CD4-positive, alpha-beta T cell treated with Interleukin-4 for 1 hour (primary cell): ENCODE results near the gene SGMS1.

ENCODE experiments used
- DNase-seq, 2 donors: peaks; one replicate each; pipeline ENCODE4 v3.0.0-alpha.2; 2020 to 2022

SGMS1 gene

DNA sequence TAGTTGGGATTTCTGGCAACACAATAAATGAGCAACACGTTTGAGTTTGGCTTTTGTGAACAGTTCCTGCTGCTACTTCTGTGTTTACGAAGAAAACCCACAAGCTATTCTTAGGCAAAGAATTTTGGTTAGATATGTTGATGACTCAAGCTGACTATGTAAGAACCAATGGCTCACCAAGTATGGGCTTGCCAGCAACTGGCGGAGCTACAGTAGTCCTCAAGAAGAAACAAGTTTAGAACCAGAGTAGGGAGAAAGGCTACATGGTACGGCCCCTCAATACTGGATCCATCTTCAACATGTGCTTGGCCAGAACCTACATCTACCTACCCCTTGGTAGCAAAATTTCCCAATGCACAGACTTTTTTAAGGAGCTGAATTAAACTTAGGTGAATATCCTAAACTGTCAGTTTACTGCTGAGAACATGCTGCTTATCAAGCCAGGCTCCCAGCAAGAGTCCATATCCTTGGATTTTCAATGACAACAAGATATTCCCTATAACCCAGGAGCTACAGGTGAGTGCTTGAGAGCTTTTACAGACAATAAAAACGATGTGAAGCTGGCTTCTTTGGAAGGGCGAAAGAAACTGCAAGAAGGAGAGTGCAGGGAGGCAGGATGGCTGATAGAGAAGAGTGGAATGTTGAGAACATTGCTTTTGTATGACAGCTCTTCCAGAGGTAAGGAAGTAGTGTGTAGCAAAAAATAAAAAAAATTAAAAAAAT is 298.1 kb downstream of the SGMS1 start:
- DNase-seq: no peak

- no peak for DNase-seq
Measured at GRCh38 chr10:50324680-50325393, 298.9 kb downstream of the SGMS1 start.

DNA sequence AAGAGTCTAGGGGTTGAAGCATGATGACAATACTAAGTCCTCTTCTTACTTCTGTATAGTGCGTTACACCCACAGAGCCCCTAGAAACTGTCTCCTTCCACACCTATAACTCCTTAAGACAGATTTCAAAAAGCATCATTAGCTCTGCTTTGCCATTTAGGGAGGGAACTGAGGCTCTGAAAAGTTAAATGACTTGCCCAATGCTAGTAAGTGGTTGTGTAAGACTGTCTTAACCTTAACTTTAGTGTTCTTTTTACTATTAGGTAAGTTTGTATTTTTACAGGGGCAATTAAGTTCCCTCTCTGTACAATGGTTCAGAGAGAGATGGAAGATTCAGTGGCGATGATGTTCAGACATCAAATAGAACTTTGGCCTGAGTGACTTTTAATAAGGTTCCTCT is 299.7 kb downstream of the SGMS1 start:
- no peak for DNase-seq

DNA sequence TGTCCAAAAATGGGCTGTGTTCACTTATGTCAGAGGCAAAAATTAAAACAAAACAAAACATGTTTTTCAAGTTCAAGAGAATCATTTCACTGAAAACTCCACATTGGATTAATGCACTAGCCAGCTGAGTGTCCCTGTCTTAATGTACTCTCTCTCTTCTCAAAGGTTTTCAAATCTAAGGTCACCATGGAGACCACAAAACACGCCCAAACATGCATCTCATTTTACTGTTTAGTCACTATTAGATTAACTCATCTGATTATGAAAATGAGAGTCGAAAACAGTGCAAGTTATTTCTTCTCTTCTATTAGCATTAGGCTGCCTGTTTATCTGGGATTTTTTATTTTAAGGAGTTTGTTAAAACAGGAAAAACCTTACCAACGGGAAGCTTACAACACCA is 301.7 kb downstream of the SGMS1 start:
- DNase-seq: peak; percentile 14 to 23

DNA sequence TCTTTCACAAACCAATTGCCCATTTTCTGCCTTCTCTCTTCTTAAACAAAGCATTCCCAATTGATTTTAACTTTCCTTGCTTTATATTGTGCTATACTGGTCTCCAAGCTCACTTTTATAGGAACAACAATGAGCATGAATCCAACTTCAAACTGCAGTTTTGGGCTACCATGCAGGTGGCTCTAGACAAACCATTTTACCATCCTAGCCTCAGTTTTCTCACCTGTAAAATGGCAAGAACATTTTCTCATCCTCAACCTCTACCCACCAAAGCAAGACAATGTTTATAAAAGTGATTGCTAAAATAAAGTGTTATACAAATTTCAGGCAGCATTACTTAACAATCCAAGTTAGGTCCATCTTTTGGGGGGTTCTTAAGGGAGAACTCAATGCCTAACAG is 305.6 kb downstream of the SGMS1 start:
- DNase-seq: no peak

- DNase-seq: no peak
Measured at GRCh38 chr10:50316695-50317648, 306.8 kb downstream of the SGMS1 start.

- no peak for DNase-seq
Measured at GRCh38 chr10:50316174-50316573, 307.6 kb downstream of the SGMS1 start.

GRCh38 chr10:50315424-50315823 is 308.3 kb downstream of the SGMS1 start:
- no peak for DNase-seq

GRCh38 chr10:50314169-50315071 is 309.3 kb downstream of the SGMS1 start:
- no peak for DNase-seq

- DNase-seq: no peak
Measured at GRCh38 chr10:50312464-50313437, 311.0 kb downstream of the SGMS1 start.

DNA sequence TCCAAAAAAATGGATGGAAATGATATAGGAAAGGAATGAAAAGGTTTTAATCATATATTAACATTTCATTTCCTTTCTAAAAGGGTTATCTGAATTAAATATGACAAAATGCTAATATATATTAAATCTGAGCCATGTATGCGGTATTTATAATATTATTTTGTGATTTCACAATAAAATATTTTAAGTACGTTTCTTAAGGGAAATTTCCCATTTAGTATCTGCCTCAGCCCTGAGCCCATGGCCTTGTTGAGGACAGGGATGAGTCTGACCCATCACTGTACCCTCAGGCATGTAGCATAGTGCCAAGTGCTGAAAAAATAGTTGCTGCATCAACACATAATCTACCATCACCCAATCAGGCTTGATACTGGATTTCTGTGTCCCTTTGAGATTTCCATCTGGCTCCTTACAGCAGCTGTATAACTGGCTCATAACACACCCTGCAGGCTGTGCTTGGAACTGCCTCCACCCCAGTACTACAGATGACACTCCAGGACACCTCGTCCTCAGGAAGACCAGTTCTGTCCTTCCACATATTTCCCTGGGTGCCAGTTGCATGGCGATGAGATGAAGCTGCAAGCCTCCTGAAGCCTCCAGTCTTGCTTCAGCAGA is 313.1 kb downstream of the SGMS1 start:
- peak in 1 of 2 donors; percentile 13 for DNase-seq

DNA sequence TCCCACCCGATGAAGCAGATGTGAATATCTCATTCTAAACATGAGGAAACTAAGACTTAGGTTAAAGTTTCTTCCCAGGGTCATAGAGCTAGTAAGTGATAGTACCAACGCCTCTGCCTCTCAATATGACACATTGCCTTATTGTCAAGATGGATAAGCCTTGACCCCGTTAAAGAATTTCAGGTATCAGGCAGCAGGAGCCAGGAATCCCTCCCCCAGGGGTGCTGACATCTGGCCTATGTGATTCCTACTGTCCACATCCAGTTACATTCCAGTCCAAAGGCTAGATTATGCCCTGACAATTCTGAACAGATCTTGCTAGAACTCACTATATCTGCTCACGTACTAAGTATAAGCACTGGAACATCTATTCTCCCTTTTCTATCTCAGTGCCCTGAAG is 314.4 kb downstream of the SGMS1 start:
- DNase-seq: no peak

DNA sequence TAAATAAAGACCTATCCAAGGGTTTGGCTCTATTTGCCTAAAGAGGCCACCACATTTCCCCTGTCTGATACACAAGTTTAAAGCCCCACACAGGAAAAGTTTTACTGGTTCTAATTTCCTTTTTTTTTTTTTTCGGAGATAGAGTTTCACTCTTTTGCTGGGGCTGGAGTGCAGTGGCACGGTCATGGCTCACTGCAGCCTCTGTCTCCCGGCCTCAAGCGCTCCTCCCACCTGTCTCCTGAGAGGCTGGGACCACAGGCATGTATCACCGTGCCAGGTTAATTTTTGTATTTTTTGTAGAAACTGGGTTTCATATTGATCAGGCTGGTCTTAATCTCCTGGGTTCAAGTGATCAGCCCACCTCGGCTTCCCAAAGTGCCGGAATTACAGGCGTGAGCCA is 319.1 kb downstream of the SGMS1 start:
- no peak for DNase-seq

DNA sequence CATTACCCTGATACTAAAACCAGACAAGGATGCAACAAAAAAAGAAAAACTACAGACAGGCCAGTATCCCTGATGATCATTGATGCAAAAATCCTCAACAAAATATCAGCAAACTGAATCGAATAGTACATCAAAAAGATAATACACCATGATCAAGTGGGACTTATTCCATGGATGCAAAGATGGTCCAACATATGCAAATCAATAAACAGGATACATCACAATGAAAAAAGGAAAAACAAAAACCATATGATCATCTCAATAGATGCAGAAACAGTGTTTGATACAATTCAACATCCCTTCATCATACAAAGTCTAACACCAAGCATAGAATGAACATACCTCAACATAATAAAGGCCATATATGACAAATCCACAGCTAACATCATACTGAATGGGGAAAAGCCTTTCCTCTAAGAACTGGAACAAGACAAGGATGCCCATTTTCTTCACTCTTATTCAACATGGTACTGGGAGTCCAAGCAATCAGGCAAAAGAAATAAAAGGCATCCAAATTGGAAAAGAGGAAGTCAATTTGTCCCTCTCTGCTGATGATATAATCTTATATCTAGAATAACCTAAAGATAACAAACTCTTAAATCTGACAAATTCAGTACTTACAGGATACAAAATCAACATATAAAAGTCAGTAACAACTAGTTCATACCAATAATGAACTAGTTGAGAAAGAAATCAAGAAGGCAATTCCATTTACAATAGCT is 323.6 kb downstream of the SGMS1 start:
- DNase-seq: no peak

GRCh38 chr10:50295367-50295766 is 328.4 kb downstream of the SGMS1 start:
- DNase-seq: no peak

DNA sequence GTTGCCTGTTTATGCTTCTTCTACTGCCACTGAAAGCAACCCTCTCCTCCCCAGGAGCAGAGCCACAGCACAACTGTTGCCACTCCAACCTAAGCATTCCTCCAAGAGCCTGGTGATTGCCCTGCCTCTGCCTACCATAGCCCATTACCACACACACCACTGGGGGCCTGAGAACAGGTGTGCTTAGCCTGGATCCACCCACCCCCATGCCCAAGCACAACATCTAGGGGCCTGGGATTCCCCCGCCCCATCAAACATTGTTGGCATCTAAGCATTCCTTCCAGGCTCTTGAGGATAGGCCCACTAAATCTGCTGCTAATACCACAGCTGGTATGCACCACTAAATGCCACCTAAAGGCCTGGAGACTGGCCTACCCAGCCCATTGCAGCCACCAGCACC is 329.2 kb downstream of the SGMS1 start:
- no peak for DNase-seq

- no peak for DNase-seq
Measured at GRCh38 chr10:50293513-50294313, 330.0 kb downstream of the SGMS1 start.

DNA sequence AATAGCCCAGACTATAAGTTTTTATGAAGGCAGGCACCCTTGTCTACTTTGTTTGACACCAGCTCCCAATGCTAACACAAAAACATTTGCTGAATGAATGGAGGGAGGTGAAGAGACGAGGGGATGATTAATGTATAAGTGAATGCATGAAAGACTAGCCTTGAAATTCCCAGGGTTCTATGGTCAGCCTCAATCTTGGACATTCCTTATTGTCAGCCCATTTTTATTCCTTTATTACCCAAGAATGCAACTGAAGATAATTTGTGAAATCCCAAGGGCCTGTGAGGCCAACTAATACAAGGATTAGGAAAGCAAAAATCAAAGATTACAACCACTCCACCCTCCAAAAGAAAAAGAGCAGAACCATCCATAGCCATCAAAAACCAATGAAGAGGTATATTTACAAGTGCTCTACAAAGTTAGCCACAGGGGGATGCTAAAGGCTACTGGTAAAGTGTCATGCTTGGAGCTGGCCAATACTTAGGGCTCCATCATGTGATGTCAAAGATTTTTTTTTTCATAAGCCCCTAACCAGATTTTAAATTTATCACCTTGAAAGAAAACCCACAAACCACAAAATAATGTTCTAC is 332.4 kb downstream of the SGMS1 start:
- no peak for DNase-seq

DNA sequence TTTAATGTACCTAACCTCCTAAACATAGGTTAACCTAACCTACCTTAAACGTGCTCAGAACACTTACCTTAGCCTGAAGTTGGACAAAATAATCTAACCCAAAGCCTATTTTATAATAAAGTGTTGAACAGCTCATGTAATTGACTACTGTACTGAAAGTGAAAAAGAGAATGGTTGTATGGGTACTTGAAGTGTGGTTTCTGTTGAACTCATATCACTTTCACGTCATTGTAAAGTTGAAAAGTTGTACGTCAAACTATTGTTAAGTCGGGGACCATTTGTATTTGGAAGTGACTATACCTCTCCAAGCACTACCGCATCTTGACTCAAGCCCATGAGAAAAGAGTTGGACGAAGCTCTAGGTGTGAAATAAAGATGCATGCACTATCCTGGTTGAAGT is 334.6 kb downstream of the SGMS1 start:
- DNase-seq: no peak
